CD4-positive, alpha-beta T cell treated with Interleukin-1 beta for 1 hour (primary cell): ENCODE data around the gene CARD19.

Experiments used
- DNase-seq, 2 donors: peaks; one replicate each; pipeline ENCODE4 v3.0.0-alpha.2; 2020 to 2022

CARD19 gene

DNA sequence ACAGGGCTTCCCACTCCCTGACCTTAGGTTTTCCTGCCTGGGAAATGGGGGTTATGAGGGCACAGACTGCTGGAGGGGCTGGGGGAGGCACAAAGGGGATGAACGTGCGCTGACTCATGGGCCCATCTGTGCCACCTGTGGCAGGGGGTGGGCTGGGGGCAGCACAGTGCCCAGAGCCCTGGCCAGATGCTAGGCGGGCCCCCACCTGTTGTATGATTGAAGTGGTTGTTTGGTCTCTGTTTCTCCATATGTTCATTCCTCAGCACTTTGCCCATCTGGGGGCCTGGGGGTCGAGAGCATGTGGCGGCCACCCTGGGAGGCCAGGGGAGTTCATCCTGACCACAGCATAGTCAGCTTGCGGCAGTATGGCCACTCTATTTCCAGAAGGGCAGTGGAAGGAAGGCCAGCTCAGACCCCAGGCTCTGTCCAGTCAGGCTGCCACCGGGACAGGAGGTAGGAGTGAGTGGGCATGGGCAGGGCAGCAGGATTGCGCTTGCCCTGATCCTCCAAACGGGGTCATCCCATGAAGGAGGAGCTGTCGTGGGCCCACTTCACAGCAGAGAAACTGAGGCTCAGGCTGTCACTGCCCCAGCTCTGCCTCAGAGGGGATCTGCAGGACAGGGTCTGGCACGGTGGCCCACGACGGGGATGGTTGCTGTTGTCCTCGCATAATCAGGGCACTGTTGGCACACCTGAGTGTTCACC lies 38.9 kb downstream of the CARD19 start:
- no peak for DNase-seq

DNA sequence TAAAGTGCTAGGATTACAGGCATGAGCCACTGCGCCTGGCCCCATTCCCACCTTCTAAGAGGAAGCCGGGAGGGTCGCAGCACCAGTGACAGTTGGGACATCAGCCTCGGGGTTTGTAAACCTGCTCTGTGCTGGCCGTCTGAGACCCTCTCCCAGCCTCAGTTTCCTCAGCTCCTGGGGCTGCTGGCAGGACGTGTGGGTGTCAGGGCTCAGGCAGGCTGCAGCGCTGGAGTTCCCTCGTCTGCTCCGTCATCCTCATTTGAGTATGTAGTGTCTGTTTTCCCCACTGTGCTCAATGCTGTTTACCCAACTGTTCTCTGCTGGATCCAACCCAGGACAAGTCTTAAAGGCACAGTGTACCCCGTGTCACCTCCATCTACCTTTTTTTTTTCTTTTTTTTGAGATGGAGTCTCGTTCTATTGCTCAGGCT lies 40.0 kb downstream of the CARD19 start:
- DNase-seq = no peak

DNA sequence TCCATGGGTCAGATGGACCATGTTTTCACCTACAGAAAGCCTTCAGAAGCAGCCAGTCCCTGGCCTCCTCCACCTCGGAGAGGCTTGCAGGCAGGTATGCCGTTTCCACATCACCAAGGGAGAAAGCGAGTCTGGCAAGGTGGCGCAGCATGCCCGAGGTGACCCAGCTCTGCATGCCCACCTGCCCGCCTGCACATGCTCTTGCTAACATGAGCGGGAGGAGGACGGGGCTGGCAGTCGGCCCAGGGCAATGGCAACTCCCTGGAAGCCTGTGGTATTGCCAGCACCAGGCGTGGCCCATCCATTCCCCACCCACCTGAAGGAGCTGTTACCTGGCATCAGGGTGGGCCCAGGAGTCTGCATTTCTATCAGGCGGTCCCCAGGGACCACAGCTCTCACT lies 41.3 kb downstream of the CARD19 start:
- DNase-seq = no peak

DNA sequence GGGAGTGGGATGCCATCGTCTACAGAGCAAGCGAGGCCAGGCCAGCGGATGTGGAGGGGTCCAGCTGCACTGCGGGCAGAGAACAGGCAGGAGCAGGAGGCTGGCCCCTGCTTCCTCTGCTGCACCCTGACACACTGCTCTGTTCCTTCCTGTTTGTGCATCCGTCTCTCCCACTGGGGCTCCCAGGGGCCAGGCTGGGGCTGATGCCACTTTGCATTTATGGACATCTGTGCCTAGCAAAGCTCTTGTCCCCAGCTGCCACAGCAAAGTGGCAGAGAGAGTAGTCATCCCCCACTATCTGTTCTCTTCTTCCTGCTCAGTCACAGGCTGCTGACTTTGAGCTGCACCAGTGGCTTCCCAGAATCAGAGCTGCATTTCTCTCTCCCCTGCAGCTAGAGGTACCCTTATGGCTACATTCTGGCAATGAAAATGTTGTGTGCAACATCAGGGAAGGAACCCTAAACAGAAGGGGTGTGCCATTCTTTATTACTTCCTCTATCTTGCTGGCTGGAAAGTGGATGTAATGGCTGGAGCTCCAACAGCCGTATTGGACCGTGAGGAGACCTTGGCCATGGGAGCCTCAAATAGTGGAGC lies 42.3 kb downstream of the CARD19 start:
- DNase-seq = no peak

DNA sequence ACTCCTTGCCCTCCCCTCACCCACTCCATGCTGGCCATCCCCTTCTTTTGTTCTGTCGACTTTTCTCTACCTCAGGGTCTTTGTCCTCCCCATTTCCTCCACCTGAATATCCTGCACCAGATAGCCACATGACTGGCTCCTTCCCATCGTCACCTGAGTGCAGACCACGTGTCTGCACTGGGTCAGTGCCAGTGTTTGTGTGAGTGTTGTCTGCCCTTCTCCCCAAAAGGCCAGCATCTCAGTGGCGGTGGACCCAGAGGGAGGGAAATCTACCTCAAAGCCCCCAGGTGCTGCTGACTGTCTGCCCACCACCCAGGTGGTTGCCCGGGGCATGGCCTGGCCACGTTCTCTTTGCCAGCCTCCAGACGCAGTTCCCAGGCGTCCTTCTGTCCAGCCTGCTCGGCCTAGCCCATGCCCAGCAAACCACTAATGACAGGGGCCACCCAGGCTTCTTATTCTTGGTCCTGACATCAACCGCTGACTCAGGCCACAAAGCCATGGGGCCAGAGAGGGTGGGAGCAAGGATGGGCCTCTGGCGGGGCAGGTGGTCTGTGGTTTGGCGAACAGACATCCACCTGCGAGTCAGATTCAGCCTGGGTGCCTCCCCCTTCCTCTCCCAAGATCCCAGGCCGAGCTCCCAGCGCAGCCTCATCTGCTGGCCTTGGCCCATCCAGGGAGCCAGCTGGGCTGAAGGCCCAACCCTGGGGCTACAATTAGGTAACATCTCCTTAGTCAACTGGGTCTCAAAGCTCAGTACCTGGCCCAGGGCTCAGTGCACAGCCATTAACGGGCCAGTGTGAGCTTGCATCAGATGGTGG lies 43.6 kb downstream of the CARD19 start:
- DNase-seq = no peak

DNA sequence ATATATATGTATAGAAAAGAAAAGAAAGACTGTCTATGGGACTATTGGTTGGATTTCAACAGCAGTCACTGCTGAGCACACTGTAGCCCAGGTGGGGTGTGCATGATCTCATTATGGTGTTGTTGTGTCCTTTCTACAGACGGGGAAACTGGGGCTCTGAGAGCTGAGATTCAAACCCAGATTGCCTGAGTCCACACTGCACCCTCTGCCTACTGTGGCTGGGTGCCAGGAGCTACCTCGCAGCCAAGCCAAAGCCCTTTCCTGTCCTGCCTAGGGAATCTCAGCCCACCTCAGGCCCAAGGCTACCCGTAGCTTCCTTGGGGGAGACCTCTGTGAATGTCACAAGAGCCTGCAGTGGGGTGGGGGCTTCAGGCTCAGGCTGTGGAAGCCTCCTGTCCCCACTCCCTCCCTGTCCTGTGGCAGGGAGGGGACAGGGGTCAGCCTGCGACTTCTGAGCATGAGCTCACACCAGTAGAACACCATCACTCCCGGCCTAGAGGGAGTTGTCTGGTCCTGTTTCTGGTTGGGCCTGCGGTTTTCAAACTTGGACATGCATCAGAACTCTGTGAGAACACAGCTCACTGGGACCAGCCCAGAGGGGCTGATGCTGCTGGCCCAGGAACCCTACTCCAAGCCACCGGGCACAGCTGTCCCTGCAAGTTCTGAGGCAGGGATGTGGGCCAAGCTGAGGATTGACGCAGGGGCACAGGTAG lies 45.9 kb downstream of the CARD19 start:
- DNase-seq = no peak

DNA sequence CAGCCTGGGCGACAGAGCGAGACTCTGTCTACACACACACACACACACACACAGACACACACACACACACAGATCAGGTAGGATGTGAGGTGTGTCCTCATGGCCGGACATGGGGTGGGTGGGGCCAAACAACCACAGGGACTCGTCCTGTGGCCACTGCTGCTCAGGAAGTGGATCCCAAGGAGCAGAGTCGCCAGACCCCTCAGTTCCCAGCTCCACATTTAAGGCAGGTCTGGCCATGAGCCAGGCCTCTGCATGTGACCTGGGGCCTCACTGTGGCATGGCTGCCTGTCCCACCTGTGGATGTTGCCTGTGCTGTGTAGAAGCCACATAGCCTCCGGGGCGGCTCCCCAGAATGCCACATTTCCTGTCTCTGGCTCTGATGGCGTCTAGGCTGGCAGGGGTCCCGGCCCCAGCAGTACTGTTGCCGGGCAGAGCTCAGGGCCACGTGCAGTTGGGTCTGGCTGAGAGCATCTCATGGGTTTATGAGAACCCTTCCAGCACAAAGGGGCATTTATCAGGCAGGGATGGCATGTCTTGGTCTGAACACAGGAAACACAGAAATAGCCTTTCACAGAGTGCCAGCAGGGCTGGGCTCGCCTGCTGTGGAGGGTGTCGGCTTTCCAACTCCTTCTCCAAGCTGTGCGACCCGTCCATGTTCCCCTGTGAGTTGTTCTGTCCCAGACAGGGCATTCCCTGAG lies 48.0 kb downstream of the CARD19 start:
- DNase-seq = peak; percentile 69 to 74

DNA sequence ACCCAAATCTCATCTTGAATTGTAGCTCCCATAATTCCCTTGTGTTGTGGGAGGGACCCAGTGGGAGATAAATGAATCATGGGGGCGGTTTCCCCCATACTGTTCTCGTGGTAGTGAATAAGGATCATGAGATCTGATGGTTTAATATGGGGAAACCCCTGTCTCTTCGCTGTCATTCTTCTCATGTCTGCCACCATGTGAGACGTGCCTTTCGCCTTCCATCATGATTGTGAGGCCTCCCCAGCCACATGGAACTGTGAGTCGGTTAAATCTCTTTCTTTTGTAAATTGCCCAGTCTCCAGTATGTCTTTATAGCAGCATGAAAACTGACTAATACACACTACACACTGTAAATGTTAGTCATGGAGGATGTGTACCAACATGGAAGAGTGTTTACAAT lies 50.7 kb downstream of the CARD19 start:
- peak in 1 of 2 donors; percentile 37 for DNase-seq

DNA sequence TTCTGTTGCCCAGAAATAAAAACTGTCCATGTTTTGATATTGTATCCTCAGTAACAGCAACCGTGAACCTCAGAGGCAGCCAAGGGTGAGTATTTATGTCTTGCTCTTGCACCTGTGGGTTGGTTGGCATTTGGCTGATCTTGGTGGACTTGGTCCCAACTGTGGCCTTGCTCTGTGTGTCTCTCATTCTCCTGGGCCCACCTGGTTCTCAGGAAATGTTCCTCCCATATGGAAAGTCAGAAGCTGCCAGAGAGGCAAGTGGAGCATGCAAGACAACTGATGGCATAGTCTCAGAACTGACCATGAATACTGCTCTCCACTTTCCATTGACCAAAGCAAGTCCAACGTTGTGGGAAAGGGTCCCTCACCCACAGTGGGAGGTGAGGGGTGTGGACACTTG lies 51.6 kb downstream of the CARD19 start:
- DNase-seq = no peak

DNA sequence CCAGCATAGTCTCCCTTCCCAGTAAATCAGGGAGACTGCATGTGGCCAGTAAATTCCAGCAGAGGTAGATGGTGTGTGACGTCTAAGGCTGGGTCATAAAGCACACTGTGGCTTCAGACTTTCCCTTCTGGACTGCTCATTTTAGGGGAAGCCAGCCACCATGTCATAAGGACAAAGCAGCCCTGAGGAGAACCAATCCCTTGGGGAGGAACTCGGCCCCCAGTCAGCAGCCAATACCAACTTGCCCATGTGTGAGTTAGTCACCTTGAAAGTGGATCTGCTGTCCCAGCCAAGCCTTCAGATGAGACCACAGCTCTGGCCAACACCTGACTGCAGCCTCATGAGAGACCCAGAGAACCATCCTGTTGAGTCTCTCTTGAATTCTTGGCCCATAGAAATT lies 52.7 kb downstream of the CARD19 start:
- no peak for DNase-seq

DNA sequence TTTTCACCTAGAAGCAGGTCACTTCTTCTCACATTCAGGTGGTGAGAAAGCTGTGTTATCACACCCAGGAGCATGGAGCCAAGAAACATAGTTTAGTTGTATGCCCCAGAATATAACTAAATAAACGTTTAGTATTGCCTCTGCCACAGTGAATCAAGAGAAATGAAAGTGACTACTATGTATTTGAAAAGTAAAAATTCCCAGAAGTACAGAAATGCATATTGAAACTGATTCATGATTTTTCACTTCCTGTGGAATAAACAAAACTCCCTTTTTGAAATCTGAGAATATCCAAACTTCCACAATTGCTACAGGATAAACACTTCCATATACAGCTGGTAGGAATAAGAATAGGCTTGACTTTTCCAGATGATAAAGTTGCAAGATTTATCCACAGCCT lies 53.3 kb downstream of the CARD19 start:
- DNase-seq = no peak

DNA sequence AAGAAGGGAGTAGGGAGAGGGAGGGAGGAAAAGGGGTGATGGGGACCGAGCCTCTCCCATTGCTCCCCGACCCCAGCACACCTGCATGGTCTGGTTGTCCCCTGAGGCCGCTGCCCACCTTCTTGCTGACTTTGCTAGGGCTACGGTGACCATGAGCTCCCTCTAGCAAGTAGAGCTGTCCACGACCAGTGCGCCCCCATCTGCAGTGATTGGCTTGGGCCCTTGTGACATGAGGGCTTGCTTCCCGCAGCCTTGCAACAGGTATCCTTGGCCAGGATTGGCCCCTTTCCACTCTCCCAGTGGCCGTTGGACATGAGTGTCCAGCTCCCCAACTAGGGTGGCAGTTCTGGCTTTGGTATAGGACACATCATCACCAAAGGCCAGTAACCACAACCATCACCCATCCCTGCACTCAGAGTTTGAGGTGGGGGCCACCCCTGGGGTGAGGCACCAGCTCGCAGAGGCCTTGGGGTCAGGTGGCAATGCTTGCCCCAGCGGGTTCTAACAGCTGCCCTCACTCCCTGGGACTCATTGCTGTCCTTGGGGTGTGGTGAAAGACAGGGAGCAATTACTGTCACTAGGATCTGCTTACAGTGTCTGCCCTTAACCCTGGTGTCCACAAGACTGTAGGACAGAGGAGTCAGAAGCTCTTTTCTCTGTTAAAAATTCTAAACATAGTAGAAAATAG lies 55.2 kb downstream of the CARD19 start:
- DNase-seq = no peak

DNA sequence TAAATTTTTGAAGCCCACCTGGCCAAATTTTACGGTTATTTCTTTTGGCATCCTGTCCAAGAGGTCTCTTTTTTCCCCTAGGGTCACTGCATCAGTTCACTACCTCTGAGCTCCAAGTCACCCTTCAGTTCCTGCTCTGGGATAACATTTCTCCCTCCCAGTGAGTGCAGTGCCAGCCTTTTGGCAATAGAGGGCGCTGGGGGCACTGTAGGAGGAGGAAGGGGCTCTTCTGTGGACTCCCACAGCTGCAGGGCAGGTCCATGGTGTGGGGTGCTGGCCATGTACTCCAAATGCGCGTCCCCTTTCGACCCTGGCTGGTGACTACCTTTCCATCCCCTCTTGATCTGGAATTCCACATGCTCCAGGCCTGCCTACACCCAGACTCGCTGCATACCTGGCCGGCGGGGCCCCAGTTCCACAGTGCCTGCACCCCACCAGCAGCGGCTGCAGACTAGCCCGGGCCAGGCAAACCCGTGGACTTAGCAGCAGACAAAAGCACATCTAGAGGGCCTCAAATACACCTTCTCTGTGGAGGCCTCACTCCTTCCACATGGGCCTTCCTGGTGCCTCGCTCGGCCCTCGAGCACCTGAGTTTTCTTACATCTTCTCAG lies 58.4 kb downstream of the CARD19 start:
- peak; percentile 39 to 45 for DNase-seq

DNA sequence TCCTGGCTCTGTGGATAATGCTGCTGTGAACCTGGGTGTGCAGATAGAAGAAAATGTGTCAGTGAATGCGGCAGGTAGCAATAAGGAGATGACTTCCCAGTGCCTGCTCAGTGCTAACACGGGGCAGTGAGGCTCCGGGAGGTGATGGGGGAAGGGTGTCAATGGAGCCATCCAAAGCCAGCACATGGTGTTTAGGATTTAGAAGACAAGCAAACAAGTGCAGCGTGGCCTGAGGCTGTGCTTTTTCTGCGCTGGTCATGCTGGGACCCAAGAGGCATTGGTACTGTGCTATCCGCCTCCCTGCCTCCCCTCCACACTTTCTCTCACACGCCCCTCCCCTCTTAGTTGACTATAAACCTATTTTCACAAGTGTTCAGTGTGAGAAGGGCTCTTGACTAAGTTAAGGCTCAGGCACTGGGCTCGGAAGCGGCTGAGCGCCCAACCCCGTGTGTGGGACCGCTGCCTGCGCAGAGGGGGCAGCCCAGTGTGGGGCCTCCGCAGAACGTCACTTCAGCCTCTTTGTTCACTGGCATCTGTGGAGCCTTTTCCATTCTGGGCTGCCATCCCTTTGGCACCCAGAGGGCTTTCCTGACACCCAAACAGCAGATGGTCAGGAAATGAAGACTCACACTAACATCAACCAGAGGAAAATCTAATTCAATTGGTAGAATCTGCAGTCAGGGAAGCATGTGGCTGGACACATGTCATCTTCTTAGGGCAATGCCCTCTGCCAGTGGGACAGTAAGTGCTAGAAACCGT lies 59.9 kb downstream of the CARD19 start:
- DNase-seq = no peak

DNA sequence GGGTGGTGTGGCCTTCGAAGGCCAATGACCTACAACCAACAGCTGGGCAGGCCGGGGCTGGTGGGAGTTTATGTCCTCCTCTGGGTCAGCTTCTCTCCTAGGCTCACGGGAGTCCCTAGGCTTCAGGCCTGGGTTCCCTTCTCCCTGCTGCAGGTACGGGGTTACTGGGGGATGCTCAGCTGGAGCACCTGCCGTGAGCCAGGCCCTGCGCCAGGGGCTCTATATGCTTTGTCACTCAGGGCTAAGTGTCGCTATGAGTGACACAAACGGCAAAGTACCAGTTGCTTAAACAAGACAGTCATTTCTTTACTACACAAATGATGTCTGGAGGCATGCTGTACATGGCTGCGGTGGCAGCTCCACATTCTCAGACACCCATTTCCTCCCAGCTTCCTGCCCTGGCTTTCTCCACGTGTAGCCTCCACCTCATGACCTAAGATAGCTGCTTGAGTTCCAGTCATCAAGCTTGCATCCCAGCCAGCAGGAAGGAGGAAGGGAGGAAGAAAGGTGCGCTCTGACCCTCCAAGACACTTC lies 60.5 kb downstream of the CARD19 start:
- DNase-seq = no peak

DNA sequence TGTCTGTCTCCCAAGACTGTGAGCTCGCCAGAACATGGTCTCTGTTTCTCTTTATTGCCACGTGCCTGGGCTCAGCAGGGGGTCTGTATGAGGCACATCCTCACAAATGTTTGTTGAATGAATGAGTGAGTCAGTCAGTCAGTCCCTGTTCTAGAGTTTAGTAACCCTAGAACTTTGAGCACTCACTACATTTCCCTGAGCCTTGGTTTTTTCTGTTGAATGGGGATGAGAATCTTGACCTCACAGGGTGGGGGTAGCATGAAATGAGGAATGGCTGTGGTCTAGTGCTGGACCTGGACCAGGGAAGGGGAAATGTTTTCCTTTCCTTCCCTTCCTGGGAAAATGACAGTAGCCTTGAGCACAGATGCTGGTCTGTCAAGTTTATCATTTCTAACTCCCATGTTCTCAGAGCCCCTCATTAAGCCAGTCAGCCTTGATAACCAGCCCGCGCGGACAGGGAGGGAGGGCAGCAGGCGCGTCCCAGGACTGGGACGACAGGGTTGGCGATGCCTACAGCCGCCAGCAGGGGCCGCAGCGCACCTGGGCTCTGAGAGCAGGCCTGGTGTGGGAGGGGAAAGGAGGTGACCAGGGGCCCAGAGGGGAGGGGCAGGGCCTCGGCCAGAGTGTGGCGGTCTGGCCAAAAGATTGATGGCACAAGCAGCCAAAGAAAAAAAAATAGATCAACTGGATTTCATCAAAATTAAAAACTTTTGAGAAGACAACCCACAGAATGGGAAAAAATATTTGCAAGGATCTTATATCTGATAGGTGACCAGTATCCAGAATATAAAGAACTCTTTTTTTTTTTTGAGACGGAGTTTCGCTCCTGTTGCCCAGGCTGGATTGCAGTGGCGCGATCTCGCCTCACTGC lies 63.8 kb downstream of the CARD19 start:
- peak; percentile 73 to 76 for DNase-seq

DNA sequence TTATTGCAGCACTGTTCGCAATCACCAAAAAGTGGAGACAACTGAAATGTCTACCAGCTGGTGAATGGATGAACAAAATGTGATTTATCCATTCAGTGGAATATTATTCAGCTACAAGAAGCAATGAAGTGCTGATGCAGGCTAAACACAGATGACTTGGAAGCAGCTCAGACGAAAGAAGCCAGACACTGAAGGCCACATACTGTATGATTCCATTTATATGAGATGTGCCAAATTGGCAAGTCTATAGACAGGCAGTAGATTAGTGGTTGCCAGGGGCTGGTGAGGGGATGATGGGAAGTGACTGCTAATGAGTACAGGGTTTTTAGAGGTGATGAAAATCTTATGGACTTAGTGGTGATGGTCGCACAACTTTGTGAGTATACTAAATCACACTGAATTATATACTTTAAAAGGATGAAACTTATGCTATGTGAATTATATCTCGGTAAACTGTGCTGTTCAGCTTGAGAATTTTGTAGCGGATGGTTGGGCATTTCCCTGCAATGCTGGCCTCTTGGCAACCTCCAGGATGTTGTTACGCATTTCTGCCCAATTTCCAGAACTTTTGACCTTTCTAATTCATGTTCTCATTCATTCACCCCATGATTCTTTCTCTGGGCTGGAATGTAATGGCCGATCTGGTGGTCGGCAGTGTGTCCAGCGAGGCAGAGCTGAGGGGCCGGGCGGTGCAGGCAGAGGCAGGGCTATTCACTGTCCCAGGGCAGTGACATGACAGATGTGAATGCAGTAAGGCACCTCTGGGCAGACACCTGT lies 66.0 kb downstream of the CARD19 start:
- no peak for DNase-seq
